CD8-positive, alpha-beta memory T cell (primary cell): ENCODE data around the gene GRIN2B. TPM values are rescaled to one million over a fixed set of nuclear protein-coding genes. Genes with fewer than 3 reads are reported as not detected.

ENCODE experiments used
- CTCF ChIA-PET: fragments of 350-600 bp; sonication (Branson Sonifier 250); formaldehyde crosslinking; loops from one replicate; lab custom pipeline; 2021; ENCODE audit warnings: antibody characterized with exemption; lab: Charles Lee
- POLR2A ChIA-PET: fragments of 350-600 bp; sonication (Branson Sonifier 250); formaldehyde crosslinking; loops from one replicate; lab custom pipeline; 2021; ENCODE audit warnings: antibody characterized with exemption; lab: Charles Lee
- DNase-seq, 5 donors: peaks; one replicate each; pipeline versions ENCODE4 v3.0.0 to v3.0.0-alpha.2; 2020 to 2022; ENCODE audit warnings: mixed read lengths in 1 of 5
- H3K27ac ChIP-seq: one replicate; pipeline ENCODE4 v1.7.0; 2013; ENCODE audit warnings: low read depth, mild to moderate bottlenecking, low read length, moderate library complexity
- H3K27me3 ChIP-seq: 2 replicates; pipeline ENCODE4 v1.7.0; 2013; ENCODE audit warnings: low read length, mild to moderate bottlenecking; ENCODE audit not compliant: insufficient read depth, poor library complexity, severe bottlenecking
- H3K36me3 ChIP-seq: 2 replicates; pipeline ENCODE4 v1.7.0; 2013; ENCODE audit warnings: mild to moderate bottlenecking, low read length, moderate library complexity; ENCODE audit not compliant: insufficient read depth
- H3K4me1 ChIP-seq: 2 replicates; pipeline ENCODE4 v1.7.0; 2013; ENCODE audit warnings: mild to moderate bottlenecking, low read length, moderate library complexity; ENCODE audit not compliant: insufficient read depth
- H3K4me3 ChIP-seq: 2 replicates; pipeline ENCODE4 v1.7.0; 2013; ENCODE audit warnings: mild to moderate bottlenecking, low read length
- H3K9me3 ChIP-seq: 2 replicates; pipeline ENCODE4 v1.7.0; 2013; ENCODE audit warnings: mild to moderate bottlenecking, low read length
- H3K27ac Mint-ChIP-seq, 8 donors: one replicate each; pipeline ENCODE4 v1.8.0; 2020 to 2021; ENCODE audit warnings: mixed read lengths in 8 of 8, mild to moderate bottlenecking in 6 of 8, inconsistent platforms in 3 of 8, moderate library complexity in 3 of 8
- H3K27me3 Mint-ChIP-seq, 2 donors: one replicate each; pipeline ENCODE4 v1.8.0; 2020 to 2021; ENCODE audit warnings: mixed read lengths in 2 of 2, mild to moderate bottlenecking in 1 of 2, moderate library complexity in 1 of 2
- H3K36me3 Mint-ChIP-seq, 3 donors: one replicate each; pipeline ENCODE4 v1.8.0; 2020 to 2021; ENCODE audit warnings: mixed read lengths in 3 of 3, inconsistent platforms in 1 of 3, mild to moderate bottlenecking in 1 of 3
- H3K4me1 Mint-ChIP-seq, 3 donors: one replicate each; pipeline ENCODE4 v1.8.0; 2020 to 2021; ENCODE audit warnings: mixed read lengths in 3 of 3, inconsistent platforms in 1 of 3, mild to moderate bottlenecking in 1 of 3
- H3K4me3 Mint-ChIP-seq, 7 donors: one replicate each; pipeline ENCODE4 v1.8.0; 2020 to 2021; ENCODE audit warnings: mixed read lengths in 7 of 7, mild to moderate bottlenecking in 6 of 7, moderate library complexity in 4 of 7, inconsistent platforms in 2 of 7
- H3K9me3 Mint-ChIP-seq, 5 donors: one replicate each; pipeline ENCODE4 v1.8.0; 2020 to 2022; ENCODE audit warnings: mixed read lengths in 5 of 5, mild to moderate bottlenecking in 3 of 5, moderate library complexity in 2 of 5, inconsistent platforms in 1 of 5
- polyA plus RNA-seq: library from polyadenylated mRNA; unstranded; fragments of 300-500 nt; fragmentation: Illumina TruSeq; gene quantifications from one replicate; pipeline ENCODE4 v1.2.3, GENCODE V29; 2021
- total RNA-seq, 2 experiments: library from RNA; stranded (reverse); gene quantifications; one replicate each; pipeline ENCODE4 v1.2.3, GENCODE V29; 2021

The GRIN2B gene
- total and polyA plus RNA-seq, 3 experiments from 2014 or later: not detected

GRCh38 chr12:13940335-13940865 is 41.0 kb downstream of the GRIN2B start:
- Mint-ChIP-seq H3K27me3 (peaks cover 3 to 32% of the 10 kb centered on the region in 2 donors), H3K36me3 (no peaks in the 10 kb centered on the region), H3K27ac (no peak overlapping the region), H3K4me1 (no peaks in the 10 kb centered on the region), H3K9me3 (peaks cover 0 to 12% (median 8%) of the 10 kb centered on the region in 5 donors), H3K4me3 (no peak overlapping the region)
- Histone ChIP-seq H3K4me3 (no peak overlapping the region), H3K27me3 (no peaks in the 10 kb centered on the region), H3K4me1 (no peaks in the 10 kb centered on the region), H3K9me3 (no peaks in the 10 kb centered on the region), H3K36me3 (no peaks in the 10 kb centered on the region), H3K27ac (no peak overlapping the region)
- DNase-seq: no peak
- ChIA-PET POLR2A (no interaction called here), CTCF (no interaction called here)

DNA sequence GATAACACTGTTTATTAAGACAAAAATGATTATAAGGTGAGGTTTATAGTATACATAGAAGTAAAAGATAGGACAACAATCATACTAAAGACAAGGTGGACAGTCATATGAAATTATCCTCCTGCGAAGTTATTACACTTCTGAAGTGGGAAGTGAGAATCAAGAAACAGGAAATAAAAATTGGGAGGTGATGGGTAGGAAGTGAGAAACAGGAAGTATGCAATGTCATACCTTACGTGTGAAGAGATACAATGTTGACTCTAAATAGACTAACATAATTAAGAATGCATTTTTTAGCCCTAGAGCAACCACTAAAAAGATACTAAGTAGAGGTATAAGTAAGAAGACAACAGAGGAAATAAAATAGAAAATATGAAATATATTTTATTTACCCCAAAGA is 43.7 kb downstream of the GRIN2B start:
- Mint-ChIP-seq H3K27ac (no peak overlapping the region), H3K36me3 (no peaks in the 10 kb centered on the region), H3K4me1 (no peaks in the 10 kb centered on the region), H3K9me3 (peaks cover 0 to 14% (median 6%) of the 10 kb centered on the region in 5 donors), H3K27me3 (peaks cover 5 to 21% of the 10 kb centered on the region in 2 donors), H3K4me3 (no peak overlapping the region)
- Histone ChIP-seq H3K27ac (no peak overlapping the region), H3K4me3 (no peak overlapping the region), H3K4me1 (no peaks in the 10 kb centered on the region), H3K27me3 (no peaks in the 10 kb centered on the region), H3K36me3 (no peaks in the 10 kb centered on the region), H3K9me3 (no peaks in the 10 kb centered on the region)
- DNase-seq: no peak
- CTCF ChIA-PET: no interaction called here
- POLR2A ChIA-PET: no interaction called here

DNA sequence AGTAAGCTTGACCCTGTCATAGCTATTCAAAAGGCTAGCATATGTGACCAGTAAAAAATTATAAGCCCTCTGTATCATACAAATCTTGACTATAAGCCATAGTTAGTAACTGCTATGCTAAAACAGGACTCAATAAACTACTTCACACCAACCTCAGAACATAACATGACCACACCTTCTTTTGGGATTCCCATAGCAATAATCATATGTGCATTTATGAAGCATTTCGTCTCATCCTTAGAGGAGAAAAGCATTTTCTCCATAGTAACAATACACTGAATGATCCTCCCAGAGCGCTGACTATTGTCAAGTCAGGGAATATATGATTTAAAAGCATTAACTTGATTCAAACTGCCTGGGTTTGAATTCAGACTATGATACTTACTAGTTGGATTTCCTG is 46.2 kb downstream of the GRIN2B start:
- no peak overlapping the region for H3K4me3 ChIP-seq
- H3K4me3 Mint-ChIP-seq: no peak overlapping the region
- H3K4me1 ChIP-seq: no peaks in the 10 kb centered on the region
- H3K36me3 Mint-ChIP-seq: no peaks in the 10 kb centered on the region
- no peaks in the 10 kb centered on the region for H3K4me1 Mint-ChIP-seq
- no peak overlapping the region for H3K27ac Mint-ChIP-seq
- no peaks in the 10 kb centered on the region for H3K27me3 ChIP-seq
- H3K9me3 ChIP-seq: no peaks in the 10 kb centered on the region
- no peaks in the 10 kb centered on the region for H3K36me3 ChIP-seq
- peaks cover 0 to 14% (median 6%) of the 10 kb centered on the region in 5 donors for H3K9me3 Mint-ChIP-seq
- H3K27me3 Mint-ChIP-seq: peaks cover 1 to 4% of the 10 kb centered on the region in 2 donors
- POLR2A ChIA-PET: no interaction called here
- no peak overlapping the region for H3K27ac ChIP-seq
- DNase-seq: no peak
- CTCF ChIA-PET: no interaction called here
